ENCODE measurements around the gene VPS35.

GRCh38 chr16:46691726-46692125 is 2.7 kb upstream of the VPS35 start:
- no peak for TF ChIP-seq POLR2A (IDR thresholded peaks at IDR 0.05)
- TF ChIP-seq EP300 (IDR thresholded peaks at IDR 0.05) = no peak
- TF ChIP-seq CTCF (IDR thresholded peaks at IDR 0.05) = no peak
